ENCODE results near the gene KCNQ1.

KCNQ1 gene

GRCh38 chr11:2549876-2550605 lies 105.2 kb downstream of the KCNQ1 start:
- no peak for DNase-seq (ENCODE audit: low read depth in 3 of 3)

GRCh38 chr11:2550606-2550970 lies 105.8 kb downstream of the KCNQ1 start:
- no peak for DNase-seq (ENCODE audit: low read depth in 3 of 3)

GRCh38 chr11:2551131-2551530 lies 106.3 kb downstream of the KCNQ1 start:
- DNase-seq (ENCODE audit: low read depth in 3 of 3), result no peak

GRCh38 chr11:2552210-2552609 lies 107.4 kb downstream of the KCNQ1 start:
- no peak for DNase-seq (ENCODE audit: low read depth in 3 of 3)

GRCh38 chr11:2553198-2553597 lies 108.4 kb downstream of the KCNQ1 start:
- DNase-seq (ENCODE audit: low read depth in 3 of 3), result no peak

GRCh38 chr11:2553886-2554285 lies 109.1 kb downstream of the KCNQ1 start:
- no peak for DNase-seq (ENCODE audit: low read depth in 3 of 3)

GRCh38 chr11:2554338-2555207 lies 109.8 kb downstream of the KCNQ1 start:
- no peak for DNase-seq (ENCODE audit: low read depth in 3 of 3)

- DNase-seq (ENCODE audit: low read depth in 3 of 3), result no peak
Observed at GRCh38 chr11:2555336-2555735, 110.5 kb downstream of the KCNQ1 start.

- no peak for DNase-seq (ENCODE audit: low read depth in 3 of 3)
Observed at GRCh38 chr11:2555891-2556290, 111.1 kb downstream of the KCNQ1 start.

GRCh38 chr11:2557381-2557780 lies 112.6 kb downstream of the KCNQ1 start:
- DNase-seq (ENCODE audit: low read depth in 3 of 3), result no peak

GRCh38 chr11:2558397-2558796 lies 113.6 kb downstream of the KCNQ1 start:
- no peak for DNase-seq (ENCODE audit: low read depth in 3 of 3)

GRCh38 chr11:2558861-2559526 lies 114.2 kb downstream of the KCNQ1 start:
- no peak for DNase-seq (ENCODE audit: low read depth in 3 of 3)

- DNase-seq (ENCODE audit: low read depth in 3 of 3), result no peak
Observed at GRCh38 chr11:2559527-2560311, 114.9 kb downstream of the KCNQ1 start.

GRCh38 chr11:2561696-2562581 lies 117.1 kb downstream of the KCNQ1 start:
- no peak for DNase-seq (ENCODE audit: low read depth in 3 of 3)

- DNase-seq (ENCODE audit: low read depth in 3 of 3), result no peak
Observed at GRCh38 chr11:2562890-2563212, 118.0 kb downstream of the KCNQ1 start.

GRCh38 chr11:2563213-2564007 lies 118.6 kb downstream of the KCNQ1 start:
- DNase-seq (ENCODE audit: low read depth in 3 of 3), result no peak

- DNase-seq (ENCODE audit: low read depth in 3 of 3), result no peak
Observed at GRCh38 chr11:2564008-2564530, 119.3 kb downstream of the KCNQ1 start.

GRCh38 chr11:2564588-2565425 lies 120.0 kb downstream of the KCNQ1 start:
- DNase-seq (ENCODE audit: low read depth in 3 of 3), result no peak
